Measurements from ENCODE around the gene SH3PXD2A.

- no peak for TF ChIP-seq CTCF (IDR thresholded peaks at IDR 0.05)
- TF ChIP-seq EZH2 (IDR thresholded peaks at IDR 0.05; ENCODE audit: borderline replicate concordance, insufficient read depth, low read depth, low read length, poor library complexity, severe bottlenecking) = no peak
Observed at GRCh38 chr10:103627893-103628292, 227.5 kb downstream of the SH3PXD2A start.
